ENCODE results near the gene PDE6H. TPM values are rescaled to one million over a fixed set of nuclear protein-coding genes. Genes with fewer than 3 reads are reported as not detected.

The PDE6H gene
- total RNA-seq, 1 experiment from 2014 or later: not detected

DNA sequence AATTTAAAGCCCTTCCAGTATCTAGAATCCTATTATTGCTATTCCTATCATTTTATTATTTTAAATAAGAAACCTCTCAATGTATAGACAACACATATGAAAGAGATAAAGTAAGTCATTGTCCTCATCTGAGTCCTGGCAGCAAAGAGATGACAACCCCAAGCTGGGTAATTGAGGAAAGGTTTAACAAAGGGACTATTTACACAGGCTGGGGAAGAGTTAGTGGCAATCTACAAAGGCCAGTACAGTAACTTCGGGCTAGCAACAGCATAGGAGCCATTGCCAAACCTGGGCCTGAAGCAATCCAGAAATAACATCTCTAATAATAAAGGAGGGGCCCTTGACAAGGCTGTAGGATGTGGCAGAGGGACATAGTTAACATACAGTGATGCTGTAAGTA lies 11.2 kb downstream of the PDE6H start:
- intact Hi-C loops (cut with micrococcal nuclease; ENCODE audit: unreplicated experiment): no loop called here
- ChIA-PET CTCF (no interaction called here), POLR2A (no interaction called here)
- ATAC-seq (no peak), DNase-seq (ENCODE audit: low read depth, low spot score) (no peak)
- H3K36me3 ChIP-seq (ENCODE audit: control insufficient read depth, insufficient read depth, low read length): no peaks in the 10 kb centered on the region
- H3K27ac ChIP-seq (ENCODE audit: low read length): no peak overlapping the region
- H3K9me3 ChIP-seq (ENCODE audit: control insufficient read depth, insufficient read depth, low read depth, low read length): no peaks in the 10 kb centered on the region
- H3K27me3 ChIP-seq (ENCODE audit: control insufficient read depth, insufficient read depth, low read length): no peaks in the 10 kb centered on the region
- no peaks in the 10 kb centered on the region for H3K4me1 ChIP-seq (ENCODE audit: control insufficient read depth, insufficient read depth, low read length)
- H3K4me3 ChIP-seq (ENCODE audit: low read depth in 2 of 2, low read length in 2 of 2): no peak overlapping the region
- TF ChIP-seq POLR2AphosphoS5 (IDR thresholded peaks at IDR 0.05; ENCODE audit: low read depth, low read length) (no peak), TCF7L2 (IDR thresholded peaks at IDR 0.05; ENCODE audit: low read depth, low read length) (no peak), SIN3A (IDR thresholded peaks at IDR 0.05; ENCODE audit: borderline replicate concordance, insufficient read depth, low read depth, low read length) (no peak)
- TF ChIP-seq, protein P1, sequence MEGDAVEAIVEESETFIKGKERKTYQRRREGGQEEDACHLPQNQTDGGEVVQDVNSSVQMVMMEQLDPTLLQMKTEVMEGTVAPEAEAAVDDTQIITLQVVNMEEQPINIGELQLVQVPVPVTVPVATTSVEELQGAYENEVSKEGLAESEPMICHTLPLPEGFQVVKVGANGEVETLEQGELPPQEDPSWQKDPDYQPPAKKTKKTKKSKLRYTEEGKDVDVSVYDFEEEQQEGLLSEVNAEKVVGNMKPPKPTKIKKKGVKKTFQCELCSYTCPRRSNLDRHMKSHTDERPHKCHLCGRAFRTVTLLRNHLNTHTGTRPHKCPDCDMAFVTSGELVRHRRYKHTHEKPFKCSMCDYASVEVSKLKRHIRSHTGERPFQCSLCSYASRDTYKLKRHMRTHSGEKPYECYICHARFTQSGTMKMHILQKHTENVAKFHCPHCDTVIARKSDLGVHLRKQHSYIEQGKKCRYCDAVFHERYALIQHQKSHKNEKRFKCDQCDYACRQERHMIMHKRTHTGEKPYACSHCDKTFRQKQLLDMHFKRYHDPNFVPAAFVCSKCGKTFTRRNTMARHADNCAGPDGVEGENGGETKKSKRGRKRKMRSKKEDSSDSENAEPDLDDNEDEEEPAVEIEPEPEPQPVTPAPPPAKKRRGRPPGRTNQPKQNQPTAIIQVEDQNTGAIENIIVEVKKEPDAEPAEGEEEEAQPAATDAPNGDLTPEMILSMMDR (IDR thresholded peaks at IDR 0.05): no peak
- TF ChIP-seq, protein P2, sequence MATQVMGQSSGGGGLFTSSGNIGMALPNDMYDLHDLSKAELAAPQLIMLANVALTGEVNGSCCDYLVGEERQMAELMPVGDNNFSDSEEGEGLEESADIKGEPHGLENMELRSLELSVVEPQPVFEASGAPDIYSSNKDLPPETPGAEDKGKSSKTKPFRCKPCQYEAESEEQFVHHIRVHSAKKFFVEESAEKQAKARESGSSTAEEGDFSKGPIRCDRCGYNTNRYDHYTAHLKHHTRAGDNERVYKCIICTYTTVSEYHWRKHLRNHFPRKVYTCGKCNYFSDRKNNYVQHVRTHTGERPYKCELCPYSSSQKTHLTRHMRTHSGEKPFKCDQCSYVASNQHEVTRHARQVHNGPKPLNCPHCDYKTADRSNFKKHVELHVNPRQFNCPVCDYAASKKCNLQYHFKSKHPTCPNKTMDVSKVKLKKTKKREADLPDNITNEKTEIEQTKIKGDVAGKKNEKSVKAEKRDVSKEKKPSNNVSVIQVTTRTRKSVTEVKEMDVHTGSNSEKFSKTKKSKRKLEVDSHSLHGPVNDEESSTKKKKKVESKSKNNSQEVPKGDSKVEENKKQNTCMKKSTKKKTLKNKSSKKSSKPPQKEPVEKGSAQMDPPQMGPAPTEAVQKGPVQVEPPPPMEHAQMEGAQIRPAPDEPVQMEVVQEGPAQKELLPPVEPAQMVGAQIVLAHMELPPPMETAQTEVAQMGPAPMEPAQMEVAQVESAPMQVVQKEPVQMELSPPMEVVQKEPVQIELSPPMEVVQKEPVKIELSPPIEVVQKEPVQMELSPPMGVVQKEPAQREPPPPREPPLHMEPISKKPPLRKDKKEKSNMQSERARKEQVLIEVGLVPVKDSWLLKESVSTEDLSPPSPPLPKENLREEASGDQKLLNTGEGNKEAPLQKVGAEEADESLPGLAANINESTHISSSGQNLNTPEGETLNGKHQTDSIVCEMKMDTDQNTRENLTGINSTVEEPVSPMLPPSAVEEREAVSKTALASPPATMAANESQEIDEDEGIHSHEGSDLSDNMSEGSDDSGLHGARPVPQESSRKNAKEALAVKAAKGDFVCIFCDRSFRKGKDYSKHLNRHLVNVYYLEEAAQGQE (IDR thresholded peaks at IDR 0.05; ENCODE audit: insufficient read depth in 1 of 2, low read depth in 2 of 2, low read length in 1 of 2): no peak
- BruUV-seq (replicated peaks): no TSS peak
- in situ Hi-C loops (cut with HindIII; ENCODE audit: low pct_unique_long_range_greater_than_20kb, low sequenced_read_pairs): no loop called here

DNA sequence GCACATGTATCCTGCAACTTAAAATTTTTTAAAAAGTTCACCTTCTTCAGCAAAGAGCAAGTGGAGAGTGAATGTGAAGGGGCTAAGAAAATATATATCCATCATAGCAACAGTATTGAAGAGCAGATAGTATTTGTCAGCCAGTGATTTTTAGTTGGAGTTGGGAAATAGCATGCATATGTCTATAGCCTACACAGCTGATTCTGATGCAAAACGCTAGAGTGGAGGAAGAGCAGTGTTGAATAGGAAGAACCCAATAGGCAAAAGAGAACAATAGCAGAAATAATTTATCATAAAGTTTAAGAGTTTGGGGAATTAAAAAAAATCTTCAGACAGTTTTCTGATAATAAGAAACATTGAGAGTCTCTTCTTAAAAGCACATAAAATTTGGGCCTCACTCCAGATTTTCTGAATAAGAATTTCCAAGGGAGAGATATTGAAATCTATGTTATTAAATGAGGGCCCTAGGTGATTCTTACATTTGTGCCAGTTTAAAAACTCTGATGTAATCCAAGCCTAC lies 12.0 kb downstream of the PDE6H start:
- TF ChIP-seq TCF7L2 (IDR thresholded peaks at IDR 0.05; ENCODE audit: low read depth, low read length) (no peak), POLR2AphosphoS5 (IDR thresholded peaks at IDR 0.05; ENCODE audit: low read depth, low read length) (no peak), SIN3A (IDR thresholded peaks at IDR 0.05; ENCODE audit: borderline replicate concordance, insufficient read depth, low read depth, low read length) (no peak)
- TF ChIP-seq, protein P2 (IDR thresholded peaks at IDR 0.05; ENCODE audit: insufficient read depth in 1 of 2, low read depth in 2 of 2, low read length in 1 of 2): no peak
- TF ChIP-seq, protein P1 (IDR thresholded peaks at IDR 0.05): no peak
- no peak overlapping the region for H3K4me3 ChIP-seq (ENCODE audit: low read depth in 2 of 2, low read length in 2 of 2)
- DNase-seq (ENCODE audit: low read depth, low spot score): no peak
- H3K9me3 ChIP-seq (ENCODE audit: control insufficient read depth, insufficient read depth, low read depth, low read length): no peaks in the 10 kb centered on the region
- no peaks in the 10 kb centered on the region for H3K36me3 ChIP-seq (ENCODE audit: control insufficient read depth, insufficient read depth, low read length)
- no peaks in the 10 kb centered on the region for H3K27me3 ChIP-seq (ENCODE audit: control insufficient read depth, insufficient read depth, low read length)
- ChIA-PET CTCF (no interaction called here), POLR2A (no interaction called here)
- no TSS peak for BruUV-seq (replicated peaks)
- H3K4me1 ChIP-seq (ENCODE audit: control insufficient read depth, insufficient read depth, low read length): no peaks in the 10 kb centered on the region
- no peak for ATAC-seq
- no peak overlapping the region for H3K27ac ChIP-seq (ENCODE audit: low read length)
- in situ Hi-C loops (cut with HindIII; ENCODE audit: low pct_unique_long_range_greater_than_20kb, low sequenced_read_pairs): no loop called here
- intact Hi-C loops (cut with micrococcal nuclease; ENCODE audit: unreplicated experiment): no loop called here
